Embryonic facial prominence (tissue), 1 donor: ENCODE results near the gene VTA1.
"Not testable (repeated sequence)": the region's sequence is repeated elsewhere in the genome, so short reads cannot be mapped to it uniquely, and the experiment has no call there.

ENCODE experiments used
- DNase-seq: peaks from one replicate; pipeline ENCODE4 v3.0.0-alpha.2; 2016; ENCODE audit errors: extremely low spot score

Gene VTA1

DNA sequence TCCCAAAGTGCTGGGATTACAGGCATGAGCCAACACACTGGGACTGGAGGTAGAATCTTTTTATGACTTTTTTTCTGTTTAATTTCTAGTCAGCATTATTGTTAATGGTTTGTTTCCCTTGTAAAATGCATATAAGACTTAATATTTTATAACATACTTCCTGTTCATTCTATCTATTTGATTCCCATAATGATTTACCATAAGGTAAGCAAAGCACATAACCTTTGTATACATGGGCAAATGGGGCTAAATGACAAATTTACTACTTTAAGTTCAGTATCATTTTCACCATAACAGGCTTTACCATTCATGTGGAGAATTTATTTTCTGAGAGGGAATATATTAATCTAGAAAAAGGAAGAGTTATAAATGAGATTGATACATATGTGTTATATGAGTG, 24.3 kb downstream of the VTA1 start:
- no peak for DNase-seq

DNA sequence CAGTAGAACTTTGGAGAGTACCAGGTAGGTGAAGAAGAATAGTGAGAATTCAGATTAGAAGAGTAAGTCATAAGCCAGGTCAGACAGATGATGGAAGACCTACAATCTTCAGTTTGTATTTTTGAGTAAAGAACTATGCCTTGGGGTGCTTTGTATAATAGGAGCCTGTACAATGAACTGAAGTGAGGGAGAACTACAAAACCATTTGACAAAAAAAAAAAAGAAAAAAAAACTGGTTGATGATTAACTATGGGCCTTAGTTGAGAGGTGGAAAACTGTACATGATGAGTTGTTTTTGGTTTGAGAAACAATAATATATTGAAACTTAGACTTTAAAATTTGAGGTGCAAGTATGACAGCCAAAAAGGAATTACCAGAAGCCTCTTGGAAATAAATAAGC, 25.7 kb downstream of the VTA1 start:
- DNase-seq = no peak

DNA sequence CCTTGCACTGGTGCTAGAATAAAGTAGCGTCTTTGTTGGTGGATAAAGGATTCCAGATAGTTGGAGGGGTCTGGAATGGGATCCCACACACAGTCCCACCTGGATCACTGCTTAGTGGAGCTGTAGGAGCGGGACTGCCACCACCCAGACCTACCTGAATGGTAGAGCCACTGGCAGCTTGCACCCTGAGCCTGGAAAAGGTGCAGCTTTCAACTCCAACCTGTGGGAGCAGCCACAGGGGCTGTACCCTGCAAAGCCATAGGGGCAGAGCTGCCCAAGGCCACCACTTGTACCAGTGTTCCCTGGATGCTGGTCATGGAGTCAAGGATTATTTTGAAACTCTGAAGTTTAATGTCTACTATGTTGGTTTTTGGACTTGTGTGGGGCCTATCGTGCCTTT, 26.9 kb downstream of the VTA1 start:
- DNase-seq = no peak

DNA sequence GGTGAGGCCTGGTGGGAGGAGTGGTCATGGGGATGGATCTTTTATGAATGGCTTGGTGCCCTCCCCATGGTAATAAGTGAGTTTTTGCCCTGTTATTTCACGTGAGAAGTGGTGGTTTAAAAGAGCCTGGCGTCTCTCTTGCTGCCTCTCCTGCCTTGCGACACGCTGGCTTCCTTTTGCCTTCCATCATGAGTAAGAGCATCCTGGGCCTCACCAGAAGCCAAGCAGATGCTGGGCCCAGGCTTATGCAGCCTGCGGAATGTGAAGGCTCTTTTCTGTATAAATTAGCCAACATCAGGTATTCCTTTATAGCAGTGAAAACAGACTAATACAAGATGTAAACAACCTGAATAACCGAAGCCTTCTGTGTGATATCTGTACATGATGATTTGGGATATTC, 27.6 kb downstream of the VTA1 start:
- no peak for DNase-seq

DNA sequence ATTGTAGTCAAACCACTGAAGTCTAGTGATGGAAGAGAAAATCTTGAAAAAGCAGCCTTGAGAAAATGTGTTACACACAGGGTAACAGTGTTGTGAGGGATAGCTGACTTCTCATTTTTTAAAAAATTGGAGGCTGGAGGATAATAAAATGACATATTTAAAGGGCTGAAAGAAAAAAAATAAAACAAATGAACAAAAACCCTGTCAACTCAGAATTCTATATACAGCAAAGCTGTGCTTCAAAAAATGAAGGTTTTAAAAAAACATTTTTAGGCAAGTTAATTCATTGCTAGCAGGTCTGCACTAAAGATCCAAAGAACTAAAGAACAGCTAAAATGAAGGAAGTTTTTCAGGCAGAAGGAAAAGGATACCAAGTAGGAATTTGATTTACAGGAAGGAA, 31.1 kb downstream of the VTA1 start:
- no peak for DNase-seq

DNA sequence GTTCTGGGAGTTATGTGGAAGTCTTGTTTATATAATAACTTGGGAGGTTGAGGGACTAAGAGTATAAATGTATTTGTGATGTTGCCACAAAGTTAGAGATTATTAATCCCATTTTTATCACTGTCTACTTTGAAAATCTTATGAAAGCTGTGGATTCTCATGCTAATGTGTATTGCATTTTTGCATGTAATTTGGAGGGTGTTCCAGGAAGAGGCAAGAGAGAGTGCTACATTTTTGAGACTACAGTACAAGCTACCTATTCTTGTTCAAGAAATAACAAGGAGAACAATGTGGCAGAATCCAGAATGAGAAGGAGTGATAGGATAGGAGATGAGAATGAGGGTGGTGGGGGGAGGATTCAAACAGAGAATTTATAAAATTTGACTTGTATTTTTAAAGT, 34.9 kb downstream of the VTA1 start:
- no peak for DNase-seq

DNA sequence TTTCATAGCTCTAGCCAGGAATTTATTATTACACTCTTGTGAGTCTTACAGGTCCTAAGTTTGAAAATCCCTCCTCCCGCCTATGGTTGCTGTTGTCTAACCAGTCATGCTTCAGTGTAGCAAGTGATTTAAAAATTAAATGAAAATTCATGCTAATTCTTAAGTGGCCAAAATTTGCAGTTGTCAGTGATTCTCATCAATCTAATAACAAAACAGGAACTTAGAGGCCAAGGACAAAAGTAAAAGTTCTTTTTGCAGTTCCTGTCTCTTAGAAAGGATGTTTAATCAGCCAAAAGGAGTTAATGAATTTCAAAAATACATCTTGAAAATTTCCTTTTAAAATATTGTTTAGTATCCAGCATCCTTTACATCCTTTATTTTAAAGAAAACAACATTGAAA, 36.3 kb downstream of the VTA1 start:
- DNase-seq = no peak

DNA sequence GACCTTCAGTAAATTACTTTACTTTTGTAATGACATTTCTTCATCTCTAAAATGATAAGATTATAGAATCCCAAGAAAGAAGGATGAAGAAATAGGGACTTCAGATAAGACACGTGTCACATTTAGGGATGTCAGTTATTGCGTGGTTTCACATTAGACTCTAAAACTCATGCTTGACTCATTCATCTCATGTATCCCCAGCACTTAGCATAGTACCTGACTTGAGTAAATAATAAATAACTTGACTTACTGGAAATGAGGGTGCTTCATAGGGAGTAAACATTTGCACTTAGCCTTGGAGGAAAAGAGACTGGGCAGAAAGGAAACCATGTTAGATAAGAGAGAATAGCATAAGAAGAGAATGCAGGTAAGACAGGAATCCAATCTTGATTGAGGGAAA, 37.2 kb downstream of the VTA1 start:
- no peak for DNase-seq

DNA sequence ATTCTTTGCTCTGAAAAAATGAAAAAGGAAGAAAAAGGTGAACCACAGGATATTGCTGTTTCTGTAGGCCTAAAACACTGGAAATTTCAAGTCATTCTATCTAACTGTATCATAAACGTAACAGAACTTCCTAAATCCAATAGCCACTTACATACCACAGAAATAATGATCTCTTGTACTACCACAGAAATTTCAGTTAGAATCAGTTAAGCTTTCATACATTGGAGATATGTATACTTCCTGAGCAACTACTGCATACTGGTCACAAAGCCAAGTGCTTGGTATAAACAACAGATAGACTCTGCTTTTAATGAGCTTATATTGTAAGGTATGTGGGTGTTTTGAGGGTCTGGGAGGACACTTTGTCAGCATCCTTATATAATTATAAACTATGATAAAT, 38.6 kb downstream of the VTA1 start:
- DNase-seq = no peak

DNA sequence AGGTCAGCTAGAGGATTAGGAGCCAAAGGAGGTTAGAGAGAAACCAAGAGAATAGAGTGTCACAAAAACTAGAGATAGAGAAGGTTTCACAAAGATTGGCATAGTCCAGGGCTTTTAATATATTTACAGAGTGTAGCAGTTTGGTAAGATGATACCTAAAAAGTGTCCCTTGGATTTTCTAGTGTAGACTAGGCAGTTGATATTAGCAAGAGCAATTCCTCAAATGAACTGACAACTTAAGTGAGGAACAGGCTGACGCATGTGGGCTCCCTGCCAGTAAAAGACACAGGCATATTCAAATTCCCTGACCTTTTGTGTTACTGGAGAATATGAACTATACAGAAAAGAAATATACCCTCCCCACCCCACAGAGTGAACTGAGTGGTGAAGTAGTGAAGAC, 40.1 kb downstream of the VTA1 start:
- no peak for DNase-seq

DNA sequence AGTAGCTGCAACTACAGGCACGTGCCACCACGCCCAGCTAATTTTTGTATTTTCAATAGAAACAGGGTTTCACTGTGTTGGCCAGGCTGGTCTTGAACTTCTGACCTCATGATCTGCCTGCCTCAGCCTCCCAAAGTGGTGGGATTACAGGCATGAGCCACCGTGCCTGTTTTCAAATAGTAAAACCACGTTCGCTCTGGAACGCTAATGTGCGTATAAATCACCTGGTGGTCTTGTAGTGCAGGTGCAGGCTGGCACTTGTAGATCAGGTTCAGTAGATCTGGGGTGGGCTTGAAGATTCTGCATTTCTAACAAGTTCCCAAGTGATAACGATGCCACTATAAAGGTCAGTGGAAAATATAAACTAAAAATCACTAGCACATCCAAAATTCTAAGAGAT, 41.3 kb downstream of the VTA1 start:
- not testable (repeated sequence) for DNase-seq

DNA sequence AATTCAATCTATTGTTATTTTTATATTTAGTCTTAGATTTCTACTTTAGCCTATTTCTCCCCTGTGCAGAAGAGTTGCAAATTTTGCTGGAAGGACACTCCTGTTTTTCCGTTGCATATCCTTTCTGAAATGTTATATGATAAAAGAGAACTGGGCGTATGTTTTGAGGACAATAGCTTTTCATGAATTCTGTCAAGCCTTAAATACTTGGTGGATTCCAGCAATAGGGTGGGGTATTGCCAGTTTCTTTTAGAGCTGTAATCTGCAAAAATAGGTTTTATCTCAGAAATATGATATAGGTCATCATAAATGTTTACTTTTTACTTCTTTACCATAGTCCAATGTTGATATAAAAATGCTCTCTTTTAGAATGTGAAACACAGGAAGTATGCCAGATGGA, 42.0 kb downstream of the VTA1 start:
- no peak for DNase-seq

DNA sequence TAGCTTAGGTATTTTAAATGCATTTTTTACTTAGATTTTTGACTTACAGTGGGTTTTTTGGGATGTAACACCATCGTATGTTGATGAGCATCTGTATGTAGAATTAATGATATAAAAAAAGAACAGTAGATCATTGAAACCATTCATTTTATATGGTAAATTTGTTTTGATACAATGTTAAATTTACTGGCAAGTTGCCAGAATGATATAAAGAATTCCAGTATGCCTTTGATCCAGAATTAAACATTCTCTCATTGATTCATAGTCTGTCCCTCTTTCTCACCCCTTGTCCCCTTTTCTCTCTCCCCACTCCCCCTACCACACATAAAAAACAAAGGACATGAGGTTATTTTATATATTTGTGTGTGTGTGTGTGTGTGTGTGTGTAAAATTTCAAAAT, 45.3 kb downstream of the VTA1 start:
- no peak for DNase-seq

DNA sequence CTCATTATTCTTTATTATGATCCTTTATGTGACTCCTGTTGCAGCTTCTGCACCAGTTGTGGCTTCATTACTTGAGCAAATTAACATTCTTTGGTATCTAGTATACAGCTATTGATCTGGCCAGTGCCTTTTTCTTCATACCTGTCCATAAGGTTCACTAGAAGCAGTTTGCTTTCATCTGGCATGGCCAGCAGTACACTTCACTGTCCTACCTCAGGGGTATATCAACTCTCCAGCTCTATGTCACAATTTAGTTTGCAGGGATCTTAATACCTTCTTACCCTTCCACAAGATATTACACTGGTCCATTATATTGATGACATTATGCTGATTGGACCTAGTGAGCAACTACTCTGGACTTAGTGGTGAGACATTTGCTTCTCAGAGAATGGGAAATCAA, 46.6 kb downstream of the VTA1 start:
- DNase-seq = no peak

DNA sequence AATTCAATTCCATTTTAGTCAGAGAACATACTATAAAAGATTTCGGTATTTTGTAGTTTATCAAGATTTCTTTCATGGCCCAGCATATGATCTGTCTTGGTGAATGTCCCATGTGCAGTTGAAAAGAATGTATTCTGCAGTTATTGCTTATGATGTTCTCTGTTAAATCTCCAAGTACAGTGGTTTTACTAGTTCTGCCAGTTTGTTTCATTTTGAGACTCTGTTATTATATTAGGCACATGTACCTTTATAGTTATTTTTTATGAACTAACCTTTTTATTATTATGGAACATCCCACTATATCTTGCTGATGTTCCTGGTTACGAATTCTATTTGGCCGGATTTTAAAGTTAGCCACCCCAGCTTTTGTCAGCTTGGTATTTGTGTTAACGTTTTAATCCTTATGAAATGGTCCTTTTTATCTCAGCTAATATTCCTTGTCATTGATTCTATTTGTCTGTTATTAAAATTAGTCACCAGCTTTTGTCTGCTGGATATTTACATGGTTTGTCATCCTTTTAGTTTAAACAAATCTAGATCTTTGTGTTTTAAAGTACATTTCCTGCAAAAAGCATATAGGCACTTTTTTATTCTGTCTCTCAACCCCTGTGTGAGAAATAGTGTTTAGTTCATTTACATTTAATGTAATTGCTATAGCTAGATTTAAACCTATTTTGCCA, 48.9 kb downstream of the VTA1 start:
- DNase-seq = no peak

DNA sequence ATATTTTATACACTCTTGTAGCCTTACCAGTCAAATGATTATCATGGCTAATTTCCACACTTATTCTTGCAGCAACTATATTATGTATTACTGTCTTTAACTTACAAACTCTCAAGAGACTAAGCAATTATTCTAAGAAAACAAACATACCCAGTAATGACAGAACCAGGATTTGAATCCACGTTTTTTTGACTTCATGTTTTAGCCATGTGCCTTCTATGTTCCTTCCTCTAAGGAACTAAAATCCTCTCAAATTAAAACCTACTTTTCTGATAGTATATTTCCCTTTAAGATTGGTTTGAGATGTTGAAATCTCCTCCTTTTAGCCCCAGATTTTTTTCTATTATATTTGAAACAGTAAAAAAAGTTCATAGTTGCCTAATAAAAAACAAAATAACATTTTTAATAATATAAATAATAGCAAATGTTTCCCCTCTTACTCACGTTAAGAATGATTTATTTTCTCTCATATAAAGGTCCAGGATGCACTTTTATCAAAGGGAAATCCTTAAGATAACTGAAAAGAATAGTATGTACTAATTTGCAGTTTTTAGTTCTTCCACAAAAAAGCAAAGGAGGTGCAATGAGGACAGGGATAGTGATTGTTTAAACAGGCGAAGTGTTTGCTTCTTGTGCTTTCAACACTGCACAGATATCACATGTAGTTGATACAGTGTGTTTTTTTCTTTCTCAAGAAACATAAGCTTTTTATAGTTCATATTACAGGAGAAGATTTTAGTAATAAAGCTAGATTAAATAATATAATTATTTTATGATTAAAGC, 54.0 kb downstream of the VTA1 start:
- no peak for DNase-seq

DNA sequence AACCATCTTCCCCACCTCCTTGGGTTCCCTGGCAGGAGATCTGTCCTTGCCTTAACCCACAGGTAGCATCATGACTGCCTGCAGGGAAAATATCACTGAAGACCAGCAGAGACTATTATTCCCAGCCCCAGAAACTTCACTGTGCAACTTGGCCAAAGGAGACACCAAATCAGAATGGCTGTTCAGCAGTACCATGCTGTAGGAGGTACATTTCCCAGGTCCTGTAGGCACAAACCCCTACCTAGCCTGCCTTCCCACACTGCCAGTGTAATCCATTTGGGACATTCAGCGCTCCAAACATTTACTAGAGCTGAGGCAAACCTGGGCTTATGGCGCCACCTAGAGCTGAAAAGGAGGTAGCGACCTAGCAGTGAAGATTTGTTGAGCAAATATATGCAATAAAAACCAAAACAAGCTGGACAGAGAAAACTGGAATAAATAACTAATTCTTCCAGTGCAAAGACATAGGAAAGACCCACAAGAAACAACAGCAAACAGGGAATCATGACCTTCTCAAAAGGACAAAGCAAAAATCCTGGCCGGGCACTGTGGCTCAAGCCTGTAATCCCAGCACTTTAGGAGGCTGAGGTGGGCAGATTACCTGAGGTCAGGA, 60.3 kb downstream of the VTA1 start:
- no peak for DNase-seq

DNA sequence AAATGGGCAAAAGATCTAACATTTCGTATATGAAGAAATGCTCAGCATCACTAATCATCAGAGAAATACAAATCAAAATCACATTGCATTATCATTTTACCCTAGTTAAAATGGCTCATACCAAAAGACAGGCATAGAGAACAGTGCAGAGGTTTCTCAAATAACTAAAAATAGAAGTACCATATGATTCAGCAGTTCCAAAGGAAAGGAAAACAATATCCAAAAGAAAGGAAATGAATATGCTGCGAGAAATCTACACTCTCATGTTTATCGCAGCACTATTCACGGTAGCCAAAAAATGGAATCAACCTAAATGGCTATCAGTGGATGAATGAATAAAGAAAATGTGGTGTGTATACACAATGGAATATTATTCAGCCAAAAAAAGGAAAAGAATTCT, 63.5 kb downstream of the VTA1 start:
- DNase-seq = no peak

DNA sequence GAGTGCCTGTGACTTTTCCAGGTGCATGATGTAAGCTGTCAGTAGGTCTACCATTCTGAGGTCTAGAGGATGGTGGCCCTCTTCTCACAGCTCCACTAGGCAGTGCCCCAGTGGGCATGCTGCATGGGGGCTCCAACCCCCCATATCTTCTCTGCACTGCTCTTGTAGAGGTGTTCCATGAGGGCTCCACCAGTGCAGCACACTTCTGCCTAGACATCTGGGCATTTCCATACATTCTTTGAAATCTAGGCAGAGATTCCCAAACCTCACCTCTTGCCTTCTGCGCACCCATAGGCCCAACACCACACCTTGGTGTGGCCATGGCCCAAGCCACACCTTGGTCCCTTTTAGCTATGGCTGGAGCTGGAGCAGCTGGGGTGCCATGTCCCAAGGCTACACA, 66.3 kb downstream of the VTA1 start:
- no peak for DNase-seq

DNA sequence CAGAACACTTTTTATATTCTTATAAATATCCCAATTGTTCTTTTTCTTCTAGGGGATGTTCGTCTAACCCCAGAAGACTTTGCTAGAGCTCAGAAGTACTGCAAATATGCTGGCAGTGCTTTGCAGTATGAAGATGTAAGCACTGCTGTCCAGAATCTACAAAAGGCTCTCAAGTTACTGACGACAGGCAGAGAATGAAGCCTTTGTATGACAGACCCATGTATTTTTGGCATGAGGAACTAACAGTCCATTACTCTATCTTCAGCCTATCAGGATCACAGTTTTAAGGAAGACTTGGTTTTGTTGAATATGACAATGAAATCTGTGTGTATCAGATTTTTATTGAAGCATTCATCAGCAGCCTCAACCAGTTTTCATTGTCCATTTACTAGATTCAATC, 71.4 kb downstream of the VTA1 start:
- DNase-seq = no peak

DNA sequence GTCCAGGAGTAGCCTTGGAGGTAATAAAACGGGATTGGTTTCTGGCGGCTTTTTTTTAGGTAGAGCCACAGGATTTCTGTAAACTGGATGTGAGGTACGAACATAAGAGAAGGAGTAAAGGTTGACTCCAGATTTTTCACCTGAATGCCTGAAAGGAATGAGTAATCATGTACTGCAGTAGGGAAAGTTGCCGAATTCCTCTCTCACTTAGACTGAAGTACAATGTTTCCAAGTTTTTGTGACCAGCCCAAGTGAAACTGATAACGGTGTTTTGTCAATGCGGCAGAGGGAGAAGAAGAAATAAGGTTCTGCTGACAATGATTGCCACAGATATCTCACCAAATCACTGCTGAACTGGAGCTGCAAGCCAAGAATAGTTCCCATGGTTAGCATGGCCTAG, 75.0 kb downstream of the VTA1 start:
- no peak for DNase-seq

DNA sequence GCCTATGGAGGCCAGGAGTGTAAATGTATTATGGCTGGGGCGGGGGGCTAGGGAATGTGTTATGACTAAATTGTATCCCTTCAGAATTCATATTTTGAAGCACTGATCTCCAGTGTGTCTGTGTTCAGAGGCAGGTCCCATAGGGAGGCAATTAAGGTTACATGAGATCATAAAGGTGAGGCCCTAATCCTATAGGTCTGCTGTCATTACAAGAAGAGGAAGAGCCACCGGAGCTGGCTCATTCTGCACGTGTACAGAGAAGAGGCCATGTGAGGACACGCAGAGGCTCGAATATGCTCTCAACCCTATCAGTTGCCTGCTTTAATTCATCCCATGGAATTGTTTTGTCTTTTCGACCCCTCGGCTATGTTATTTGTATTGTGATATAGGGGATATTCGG, 76.9 kb downstream of the VTA1 start:
- DNase-seq = no peak

DNA sequence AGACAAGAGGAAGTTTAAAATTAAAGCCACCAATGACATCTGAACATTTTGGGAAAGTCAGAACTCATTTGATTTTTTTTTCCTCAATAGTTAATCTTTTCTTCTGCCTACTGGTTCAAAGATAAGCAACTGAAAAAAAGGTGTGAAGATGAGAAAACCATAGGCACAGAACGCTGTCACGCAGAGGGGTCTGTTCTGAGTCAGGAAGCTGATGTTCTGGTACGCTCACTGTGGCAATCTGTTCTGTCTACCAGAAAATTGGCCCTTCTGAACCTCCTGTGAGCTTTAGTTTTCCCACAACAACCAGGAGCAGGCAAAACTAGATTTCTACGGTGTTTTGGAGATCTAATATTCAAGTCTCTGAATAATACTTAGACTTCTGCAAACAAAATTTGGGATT, 78.1 kb downstream of the VTA1 start:
- no peak for DNase-seq
